Mucosa of descending colon (tissue), 3 donors: Measurements from ENCODE around the gene KIFC3. TPM values are rescaled to one million over a fixed set of nuclear protein-coding genes. Genes with fewer than 3 reads are reported as not detected.

Source experiments
- ATAC-seq: fragments of 200-7000 bp; cut with Tn5 transposase; one replicate; pipeline ENCODE4 v1.9.1; 2020; ENCODE audit warnings: mild to moderate bottlenecking, moderate library complexity
- DNase-seq, 3 donors: peaks; one replicate each; pipeline ENCODE4 v3.0.0-alpha.2; 2020
- H3K36me3 ChIP-seq: fragments of 200-600 bp; one replicate; pipeline ENCODE4 v1.8.0; 2021; ENCODE audit warnings: low read depth, mild to moderate bottlenecking
- H3K4me1 ChIP-seq: fragments of 200-600 bp; one replicate; pipeline ENCODE4 v1.8.0; 2021; ENCODE audit warnings: low read depth, mild to moderate bottlenecking
- H3K4me3 ChIP-seq: fragments of 200-600 bp; one replicate; pipeline ENCODE4 v1.8.0; 2021; ENCODE audit warnings: mild to moderate bottlenecking
- H3K9me3 ChIP-seq: fragments of 200-600 bp; one replicate; pipeline ENCODE4 v1.8.0; 2021; ENCODE audit warnings: mild to moderate bottlenecking
- intact Hi-C, 2 donors: fragments of 100-400 bp; cut with DNase I in 1 of 2; cut with micrococcal nuclease in 1 of 2; formaldehyde crosslinking; loops; one replicate each; pipeline versions ENCODE4 v1.11.0 to v1.11.1; 2022; cut with DNase I, micrococcal nuclease
- total RNA-seq, 3 donors: library from RNA; stranded (reverse); fragmentation: NEBNext Ultra II Directional in 2 of 3; extraction: Animal tissue kit (Norgen Biotek cat#: 25700) in 2 of 3; gene quantifications; one replicate each; pipeline versions ENCODE4 v1.2.1 to v1.2.4, GENCODE V29; 2021 to 2023
- TF ChIP-seq, protein P1 (sequence below): fragments of 200-600 bp; IDR thresholded peaks from one replicate; pipeline ENCODE4 v1.8.0; 2022; ENCODE audit warnings: antibody characterized with exemption, mild to moderate bottlenecking
- donor health status: DM: no; HTN: no; CAD: no; lungs with moderate emphysema.
- donor health status: DM: no; HTN: no; CAD: no.
- donor health status: DM: no; HTN: yes; CAD: no.

KIFC3 gene
- total RNA-seq, 3 donors from 2014 or later = 3.7 to 17.2 (median 8.3) TPM

GRCh38 chr16:57726433-57726947, 75.8 kb downstream of the KIFC3 start:
- no peak overlapping the region for H3K4me3 ChIP-seq
- intact Hi-C loops = loop anchor here in 1 of 2 donors (10.0 kb wide), 1 partner anchor 152 kb away; no protein-coding TSS in a partner anchor
- H3K36me3 ChIP-seq = no peaks in the 10 kb centered on the region
- ATAC-seq = no peak
- TF ChIP-seq, protein P1, sequence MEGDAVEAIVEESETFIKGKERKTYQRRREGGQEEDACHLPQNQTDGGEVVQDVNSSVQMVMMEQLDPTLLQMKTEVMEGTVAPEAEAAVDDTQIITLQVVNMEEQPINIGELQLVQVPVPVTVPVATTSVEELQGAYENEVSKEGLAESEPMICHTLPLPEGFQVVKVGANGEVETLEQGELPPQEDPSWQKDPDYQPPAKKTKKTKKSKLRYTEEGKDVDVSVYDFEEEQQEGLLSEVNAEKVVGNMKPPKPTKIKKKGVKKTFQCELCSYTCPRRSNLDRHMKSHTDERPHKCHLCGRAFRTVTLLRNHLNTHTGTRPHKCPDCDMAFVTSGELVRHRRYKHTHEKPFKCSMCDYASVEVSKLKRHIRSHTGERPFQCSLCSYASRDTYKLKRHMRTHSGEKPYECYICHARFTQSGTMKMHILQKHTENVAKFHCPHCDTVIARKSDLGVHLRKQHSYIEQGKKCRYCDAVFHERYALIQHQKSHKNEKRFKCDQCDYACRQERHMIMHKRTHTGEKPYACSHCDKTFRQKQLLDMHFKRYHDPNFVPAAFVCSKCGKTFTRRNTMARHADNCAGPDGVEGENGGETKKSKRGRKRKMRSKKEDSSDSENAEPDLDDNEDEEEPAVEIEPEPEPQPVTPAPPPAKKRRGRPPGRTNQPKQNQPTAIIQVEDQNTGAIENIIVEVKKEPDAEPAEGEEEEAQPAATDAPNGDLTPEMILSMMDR = no peak
- DNase-seq = no peak
- H3K4me1 ChIP-seq = no peaks in the 10 kb centered on the region
- no peaks in the 10 kb centered on the region for H3K9me3 ChIP-seq

GRCh38 chr16:57725976-57726375, 76.3 kb downstream of the KIFC3 start:
- DNase-seq (no peak), ATAC-seq (no peak)
- no peaks in the 10 kb centered on the region for H3K4me1 ChIP-seq
- H3K9me3 ChIP-seq = no peaks in the 10 kb centered on the region
- no peak overlapping the region for H3K4me3 ChIP-seq
- TF ChIP-seq, protein P1 = no peak
- H3K36me3 ChIP-seq = no peaks in the 10 kb centered on the region
- intact Hi-C loops = loop anchor here in 1 of 2 donors (10.0 kb wide), 1 partner anchor 151 kb away; no protein-coding TSS in a partner anchor

DNA sequence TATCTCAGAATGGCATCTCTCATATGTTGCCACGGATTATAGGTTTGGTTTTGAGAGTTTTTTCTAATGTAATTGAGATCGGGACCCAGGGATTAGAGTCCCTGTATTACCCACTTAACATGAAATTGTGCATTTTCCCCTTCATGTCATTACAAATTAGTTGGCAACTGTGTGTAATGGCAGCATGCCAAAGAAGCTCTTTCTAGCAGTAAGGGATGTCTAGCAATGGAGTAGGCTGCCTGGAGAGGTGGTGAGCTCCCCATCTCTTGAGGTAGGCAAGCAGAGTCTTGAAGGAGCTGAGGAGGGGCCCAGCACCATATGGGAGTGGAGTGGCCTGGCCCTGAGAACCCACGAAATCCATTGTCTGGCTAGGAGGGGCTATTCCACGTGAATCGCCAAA, 76.7 kb downstream of the KIFC3 start:
- no peaks in the 10 kb centered on the region for H3K4me1 ChIP-seq
- no peaks in the 10 kb centered on the region for H3K36me3 ChIP-seq
- intact Hi-C loops = loop anchor here in 1 of 2 donors (10.0 kb wide), 1 partner anchor 151 kb away; no protein-coding TSS in a partner anchor
- ATAC-seq (no peak), DNase-seq (no peak)
- H3K9me3 ChIP-seq = no peaks in the 10 kb centered on the region
- TF ChIP-seq, protein P1 = no peak
- no peak overlapping the region for H3K4me3 ChIP-seq

DNA sequence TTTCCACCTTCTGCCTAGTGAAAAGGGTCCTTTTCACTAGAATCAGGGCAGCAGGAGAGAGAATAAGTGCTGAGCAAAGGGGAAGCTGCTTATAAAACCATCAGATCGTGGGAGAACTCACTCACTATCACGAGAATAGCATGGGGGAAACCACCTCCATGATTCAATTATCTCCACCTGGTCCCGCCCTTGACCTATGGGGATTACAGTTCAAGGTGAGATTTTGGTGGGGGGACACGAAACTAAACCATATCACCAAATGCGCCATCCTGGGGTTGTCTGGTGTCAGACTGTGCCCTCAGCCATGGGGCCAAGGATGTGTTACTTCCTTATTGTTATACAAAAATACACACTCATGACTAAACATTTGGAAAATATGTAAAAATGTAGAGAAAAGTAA, 77.1 kb downstream of the KIFC3 start:
- Histone ChIP-seq H3K9me3 (no peaks in the 10 kb centered on the region), H3K4me1 (no peaks in the 10 kb centered on the region), H3K36me3 (no peaks in the 10 kb centered on the region), H3K4me3 (no peak overlapping the region)
- intact Hi-C loops = loop anchor here in 1 of 2 donors (10.0 kb wide), 1 partner anchor 150 kb away; no protein-coding TSS in a partner anchor
- no peak for DNase-seq
- TF ChIP-seq, protein P1 = no peak
- ATAC-seq = no peak

- no peak for DNase-seq
- intact Hi-C loops = loop anchor here in 1 of 2 donors (10.0 kb wide), 1 partner anchor 150 kb away; no protein-coding TSS in a partner anchor
- Histone ChIP-seq H3K4me3 (no peak overlapping the region), H3K36me3 (no peaks in the 10 kb centered on the region), H3K9me3 (no peaks in the 10 kb centered on the region), H3K4me1 (no peaks in the 10 kb centered on the region)
- no peak for ATAC-seq
- TF ChIP-seq, protein P1 = no peak
Observed at GRCh38 chr16:57724531-57724930, 77.8 kb downstream of the KIFC3 start.
